NOMO-1 treated with DMSO at 0.1 percent for 48 hours (cell line): ENCODE measurements around the gene ANKRD60.

ENCODE experiments used
- DNase-seq: peaks from one replicate; lab custom pipeline; 2025; ENCODE audit not compliant: unreplicated experiment; lab: John Stamatoyannopoulos, UW

The ANKRD60 gene

DNA sequence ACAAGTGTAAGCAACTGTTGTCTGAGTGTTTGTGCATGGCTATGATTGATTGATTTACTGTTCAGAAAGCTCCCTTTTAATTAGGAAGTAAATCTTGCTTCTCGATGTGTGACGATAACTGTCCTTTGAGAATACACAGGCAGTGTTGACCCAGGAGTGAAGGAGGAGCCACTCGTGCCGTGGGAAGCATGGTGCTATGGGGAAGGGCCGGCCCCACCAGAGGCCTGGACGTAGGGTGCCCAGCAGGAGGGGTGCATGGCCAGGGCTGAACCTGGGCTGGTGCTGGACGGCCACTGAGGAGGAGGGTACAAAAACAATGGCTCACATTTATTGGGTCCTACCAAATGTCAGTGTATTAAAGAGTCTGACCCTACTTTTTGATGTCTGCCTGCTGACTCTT, 60.7 kb downstream of the ANKRD60 start:
- DNase-seq: no peak
